CD14-positive monocyte (primary cell): ENCODE measurements around the gene SLX9. TPM values are rescaled to one million over a fixed set of nuclear protein-coding genes. Genes with fewer than 3 reads are reported as not detected.

Experiments used
- DNase-seq, 3 donors: peaks; one replicate each; pipeline ENCODE4 v3.0.0-alpha.2; 2011 to 2022
- H2AFZ ChIP-seq: 2 replicates; pipeline ENCODE4 v1.6.0; 2012; ENCODE audit warnings: mild to moderate bottlenecking, low read depth, low read length, inconsistent platforms; ENCODE audit not compliant: insufficient read depth, poor library complexity, severe bottlenecking
- H3K27ac ChIP-seq, 2 donors: 1 replicate in 1 of 2; 2 replicates in 1 of 2; pipeline ENCODE4 v1.5.1; 2012 to 2013; ENCODE audit warnings: low read length in 2 of 2, control low read depth in 1 of 2, inconsistent platforms in 1 of 2, low read depth in 1 of 2, mild to moderate bottlenecking in 1 of 2
- H3K27me3 ChIP-seq, 2 donors: one replicate each; pipeline versions ENCODE4 v1.6.0 to v1.6.1; 2011 to 2013; ENCODE audit warnings: low read length in 2 of 2; ENCODE audit not compliant: control insufficient read depth in 2 of 2, insufficient read depth in 2 of 2
- H3K36me3 ChIP-seq, 2 donors: replicated peaks in 1 of 2; 1 replicate in 1 of 2; 2 replicates in 1 of 2; pipeline versions ENCODE4 v1.5.1 to v1.6.1; 2012 to 2013; ENCODE audit warnings: low read length in 2 of 2, control low read depth in 1 of 2, inconsistent platforms in 1 of 2, mild to moderate bottlenecking in 1 of 2; ENCODE audit not compliant: insufficient read depth in 2 of 2, control insufficient read depth in 1 of 2
- H3K4me1 ChIP-seq, 2 donors: 1 replicate in 1 of 2; 2 replicates in 1 of 2; pipeline versions ENCODE4 v1.5.1 to v1.6.1; 2012 to 2013; ENCODE audit warnings: low read length in 2 of 2, control low read depth in 1 of 2, inconsistent platforms in 1 of 2, mild to moderate bottlenecking in 1 of 2, moderate library complexity in 1 of 2; ENCODE audit not compliant: insufficient read depth in 2 of 2, control insufficient read depth in 1 of 2
- H3K4me2 ChIP-seq: replicated peaks from 2 replicates; pipeline ENCODE3; 2012; ENCODE audit warnings: low read length, moderate library complexity, mild to moderate bottlenecking; ENCODE audit not compliant: poor library complexity, severe bottlenecking; ENCODE audit errors: extremely low read depth
- H3K4me3 ChIP-seq, 3 experiments: fragments of 200-600 bp in 1 of 3; sonication (generic) in 1 of 3; replicated peaks in 1 of 3; 1 replicate in 2 of 3; 2 replicates in 1 of 3; pipeline ENCODE4 v1.5.1; 2011 to 2013; ENCODE audit warnings: low read length in 3 of 3, mild to moderate bottlenecking in 3 of 3, control low read depth in 2 of 3, low read depth in 2 of 3, inconsistent platforms in 1 of 3, moderate library complexity in 1 of 3
- H3K79me2 ChIP-seq: 2 replicates; pipeline ENCODE4 v1.6.0; 2012; ENCODE audit warnings: mild to moderate bottlenecking, control low read depth, inconsistent platforms, low read length, moderate library complexity; ENCODE audit not compliant: insufficient read depth
- H3K9ac ChIP-seq: 2 replicates; pipeline ENCODE4 v1.6.0; 2017; ENCODE audit warnings: low read length, mild to moderate bottlenecking; ENCODE audit not compliant: insufficient read depth, poor library complexity, severe bottlenecking
- H3K9me3 ChIP-seq, 2 donors: replicated peaks in 1 of 2; 1 replicate in 1 of 2; 2 replicates in 1 of 2; pipeline versions ENCODE4 v1.5.1 to v1.6.1; 2012 to 2013; ENCODE audit warnings: low read length in 2 of 2, control low read depth in 1 of 2; ENCODE audit not compliant: control insufficient read depth in 1 of 2, insufficient read depth in 1 of 2
- H4K20me1 ChIP-seq: 2 replicates; pipeline ENCODE4 v1.6.0; 2012; ENCODE audit warnings: mild to moderate bottlenecking, low read length, control low read depth, moderate library complexity; ENCODE audit not compliant: insufficient read depth
- H3K27ac Mint-ChIP-seq, 7 donors: one replicate each; pipeline ENCODE4 v1.8.0; 2020; ENCODE audit warnings: mild to moderate bottlenecking in 7 of 7, mixed read lengths in 7 of 7, moderate library complexity in 6 of 7, inconsistent platforms in 2 of 7
- H3K27me3 Mint-ChIP-seq, 3 donors: one replicate each; pipeline ENCODE4 v1.8.0; 2021 to 2022; ENCODE audit warnings: low read depth in 3 of 3, mild to moderate bottlenecking in 3 of 3, mixed read lengths in 3 of 3, moderate library complexity in 3 of 3, inconsistent platforms in 1 of 3
- H3K36me3 Mint-ChIP-seq, 2 donors: one replicate each; pipeline ENCODE4 v1.8.0; 2020; ENCODE audit warnings: mixed read lengths in 2 of 2, inconsistent platforms in 1 of 2, mild to moderate bottlenecking in 1 of 2
- H3K4me1 Mint-ChIP-seq: one replicate; pipeline ENCODE4 v1.8.0; 2020; ENCODE audit warnings: mild to moderate bottlenecking, mixed read lengths
- H3K4me3 Mint-ChIP-seq, 2 donors: one replicate each; pipeline ENCODE4 v1.8.0; 2020; ENCODE audit warnings: mild to moderate bottlenecking in 2 of 2, mixed read lengths in 2 of 2, moderate library complexity in 1 of 2
- H3K9me3 Mint-ChIP-seq, 7 donors: one replicate each; pipeline ENCODE4 v1.8.0; 2020 to 2022; ENCODE audit warnings: mixed read lengths in 7 of 7, mild to moderate bottlenecking in 6 of 7, moderate library complexity in 6 of 7, inconsistent platforms in 2 of 7
- WGBS: methylation state at CpG from one replicate; pipeline ENCODE4 v1.1.5; 2013; ENCODE audit warnings: missing lambda C conversion rate; ENCODE audit not compliant: insufficient coverage; 5-methylcytosine and 5-hydroxymethylcytosine counted together
- intact Hi-C, 2 donors: fragments of 100-400 bp; cut with micrococcal nuclease; formaldehyde crosslinking; loops; one replicate each; pipeline versions ENCODE4 v1.15.0 to v1.15.1; 2023
- polyA plus RNA-seq, 3 donors: library from polyadenylated mRNA; depleted of rRNA in 1 of 3; unstranded in 2 of 3; stranded (reverse) in 1 of 3; fragments of 300-500 nt in 2 of 3; fragments of >200 nt in 1 of 3; fragmentation: Illumina TruSeq in 2 of 3; gene quantifications; 1 replicate in 2 of 3; 2 replicates in 1 of 3; pipeline ENCODE4 v1.2.3, GENCODE V29; 2012 to 2021
- TF ChIP-seq, protein P1 (sequence below): fragments of 200-600 bp; IDR thresholded peaks from one replicate; pipeline ENCODE4 v1.8.0; 2022; ENCODE audit warnings: antibody characterized with exemption, mild to moderate bottlenecking

SLX9 gene
- polyA plus RNA-seq, 3 donors: 7.5 to 9.0 (median 9.0) TPM

DNA sequence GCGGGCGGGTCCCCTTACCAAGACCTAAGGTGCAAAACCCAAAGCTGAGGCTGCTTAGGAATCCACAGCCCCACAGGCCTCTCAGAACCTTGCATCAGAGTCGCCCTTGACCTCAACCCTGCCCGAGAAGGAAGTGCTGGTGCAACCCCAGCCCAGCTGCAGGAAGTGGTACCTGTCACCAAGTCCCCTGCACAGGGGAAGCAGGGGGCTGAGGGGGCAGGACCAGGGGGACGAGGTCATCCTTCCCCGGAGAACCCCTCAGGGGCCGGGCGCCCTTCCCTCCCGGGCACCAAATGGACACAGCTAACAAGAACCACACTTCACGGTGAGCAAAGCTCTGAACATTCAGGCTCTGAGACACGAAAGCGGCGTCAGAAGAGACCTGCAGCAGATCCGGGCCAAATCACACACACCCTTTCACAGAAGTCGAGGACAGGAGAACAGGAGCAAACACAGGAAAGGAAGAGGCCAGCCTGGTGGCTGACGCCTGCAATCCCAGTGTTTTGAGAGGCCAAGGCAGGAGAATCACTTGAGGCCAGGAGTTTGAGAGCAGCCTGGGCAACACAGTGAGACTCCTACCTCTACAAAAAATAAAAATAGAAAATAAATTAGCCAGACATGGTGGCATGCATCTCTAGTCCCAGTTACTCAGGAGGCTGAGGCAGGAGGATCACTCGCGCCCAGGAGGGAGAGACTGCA lies 25.5 kb upstream of the SLX9 start:
- H3K9ac ChIP-seq: peak overlapping the region; percentile 33
- intact Hi-C loops: loop anchor here in 1 of 2 donors (5.0 kb wide), 1 partner anchor 97 kb away; the partner anchor contains the start of gene SUMO3
- no peak overlapping the region for H2AFZ ChIP-seq
- H3K36me3 Mint-ChIP-seq: peaks cover 42 to 59% of the 10 kb centered on the region in 2 donors
- 11% methylated on average over 15 of the region's 18 CpGs for WGBS
- TF ChIP-seq, protein P1, sequence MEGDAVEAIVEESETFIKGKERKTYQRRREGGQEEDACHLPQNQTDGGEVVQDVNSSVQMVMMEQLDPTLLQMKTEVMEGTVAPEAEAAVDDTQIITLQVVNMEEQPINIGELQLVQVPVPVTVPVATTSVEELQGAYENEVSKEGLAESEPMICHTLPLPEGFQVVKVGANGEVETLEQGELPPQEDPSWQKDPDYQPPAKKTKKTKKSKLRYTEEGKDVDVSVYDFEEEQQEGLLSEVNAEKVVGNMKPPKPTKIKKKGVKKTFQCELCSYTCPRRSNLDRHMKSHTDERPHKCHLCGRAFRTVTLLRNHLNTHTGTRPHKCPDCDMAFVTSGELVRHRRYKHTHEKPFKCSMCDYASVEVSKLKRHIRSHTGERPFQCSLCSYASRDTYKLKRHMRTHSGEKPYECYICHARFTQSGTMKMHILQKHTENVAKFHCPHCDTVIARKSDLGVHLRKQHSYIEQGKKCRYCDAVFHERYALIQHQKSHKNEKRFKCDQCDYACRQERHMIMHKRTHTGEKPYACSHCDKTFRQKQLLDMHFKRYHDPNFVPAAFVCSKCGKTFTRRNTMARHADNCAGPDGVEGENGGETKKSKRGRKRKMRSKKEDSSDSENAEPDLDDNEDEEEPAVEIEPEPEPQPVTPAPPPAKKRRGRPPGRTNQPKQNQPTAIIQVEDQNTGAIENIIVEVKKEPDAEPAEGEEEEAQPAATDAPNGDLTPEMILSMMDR: no peak
- peaks cover 0 to 2% (median 0%) of the 10 kb centered on the region in 3 donors for H3K27me3 Mint-ChIP-seq
- H4K20me1 ChIP-seq: peaks cover 99% of the 10 kb centered on the region
- H3K27ac ChIP-seq: peak overlapping the region; percentile 81 to 84
- H3K27ac Mint-ChIP-seq: peak overlapping the region; percentile 90 to 97 (median 94)
- H3K4me3 Mint-ChIP-seq: peak overlapping the region; percentile 72 to 91
- H3K9me3 Mint-ChIP-seq: peaks cover 0 to 2% (median 0%) of the 10 kb centered on the region in 7 donors
- no peaks in the 10 kb centered on the region for H3K27me3 ChIP-seq
- peak; percentile 68 to 86 (median 73) for DNase-seq
- H3K36me3 ChIP-seq: peaks cover 43 to 48% of the 10 kb centered on the region in 2 donors
- peak overlapping the region; percentile 87 for H3K4me2 ChIP-seq
- H3K79me2 ChIP-seq: peaks cover 99% of the 10 kb centered on the region
- H3K4me1 ChIP-seq: peaks cover 98 to 100% of the 10 kb centered on the region in 2 donors
- H3K4me3 ChIP-seq: peak overlapping the region; percentile 14 to 98 (median 42)
- peaks cover 89% of the 10 kb centered on the region for H3K4me1 Mint-ChIP-seq
- no peaks in the 10 kb centered on the region for H3K9me3 ChIP-seq

DNA sequence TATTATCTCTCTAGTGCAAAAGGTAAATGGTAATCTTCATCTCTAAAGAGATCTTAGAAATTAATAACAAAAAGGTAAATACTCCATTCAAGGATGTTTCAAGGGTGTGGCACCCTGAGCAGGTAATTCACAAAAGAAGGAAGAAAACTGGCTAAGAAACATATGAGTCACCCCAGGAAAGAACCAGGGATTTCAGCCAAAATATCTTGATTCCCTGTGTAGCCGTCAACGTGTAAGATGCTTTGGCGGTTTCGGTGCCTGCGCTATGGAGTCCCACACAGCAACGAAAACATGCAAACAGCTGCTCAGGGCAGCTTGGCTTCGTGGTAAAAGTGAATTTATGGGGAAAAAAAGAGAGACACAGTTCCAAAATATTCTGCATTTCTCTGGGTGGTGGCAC lies 22.9 kb upstream of the SLX9 start:
- 67% methylated on average over 3 of the region's 7 CpGs for WGBS
- Histone ChIP-seq H3K27ac (peak overlapping the region; percentile 84 to 87), H3K4me1 (peaks cover 84 to 88% of the 10 kb centered on the region in 2 donors), H3K4me3 (peak overlapping the region in 1 of 3 experiments; percentile 98), H3K9me3 (no peaks in the 10 kb centered on the region), H3K9ac (no peak overlapping the region), H3K4me2 (peak overlapping the region; percentile 87), H2AFZ (no peak overlapping the region), H3K27me3 (no peaks in the 10 kb centered on the region), H3K36me3 (peaks cover 23 to 30% of the 10 kb centered on the region in 2 donors), H3K79me2 (peaks cover 99% of the 10 kb centered on the region), H4K20me1 (peaks cover 87% of the 10 kb centered on the region)
- no peak for DNase-seq
- Mint-ChIP-seq H3K9me3 (peaks cover 0 to 2% (median 0%) of the 10 kb centered on the region in 7 donors), H3K4me3 (peak overlapping the region; percentile 12 to 62), H3K4me1 (peaks cover 77% of the 10 kb centered on the region), H3K27ac (peak overlapping the region; percentile 15 to 97 (median 82)), H3K27me3 (peaks cover 0 to 2% (median 0%) of the 10 kb centered on the region in 3 donors), H3K36me3 (peaks cover 28 to 47% of the 10 kb centered on the region in 2 donors)
- intact Hi-C loops: loop anchor here in 1 of 2 donors (2.0 to 5.0 kb wide), 2 partner anchors 14 to 115 kb away; partner anchors contain the start of gene UBE2G2
- TF ChIP-seq, protein P1: no peak
